Lower leg skin (tissue), 4 donors: Measurements from ENCODE around the gene LYPD3. TPM values are rescaled to one million over a fixed set of nuclear protein-coding genes. Genes with fewer than 3 reads are reported as not detected.

ENCODE experiments used
- DNase-seq, 2 donors: peaks; one replicate each; pipeline ENCODE4 v3.0.0-alpha.2; 2019; ENCODE audit warnings: low spot score in 2 of 2
- H3K4me3 ChIP-seq: fragments of 200-600 bp; sonication (generic); 2 replicates; pipeline ENCODE4 v1.5.1; 2017; ENCODE audit warnings: mild to moderate bottlenecking, low read depth; ENCODE audit not compliant: poor library complexity, severe bottlenecking
- POLR2A ChIP-seq, 2 donors: fragments of 450-650 bp; IDR thresholded peaks; one replicate each; pipeline ENCODE4 v1.6.1; 2016 to 2017; ENCODE audit warnings: antibody characterized with exemption in 2 of 2, mild to moderate bottlenecking in 1 of 2, moderate library complexity in 1 of 2
- WGBS, 2 donors: methylation state at CpG; one replicate each; pipeline ENCODE4 v1.1.5; 2018; 5-methylcytosine and 5-hydroxymethylcytosine counted together
- intact Hi-C: fragments of 100-400 bp; cut with DNase I; formaldehyde crosslinking; loops from one replicate; pipeline ENCODE4 v1.15.0; 2023; ENCODE audit warnings: low total_unique reads
- total RNA-seq, 4 donors: library from RNA; depleted of rRNA; stranded (reverse); fragments of >200 nt; gene quantifications; one replicate each; pipeline ENCODE4 v1.1.0, GENCODE V29; 2016
- TF ChIP-seq, protein P1 (sequence below), 3 donors: fragments of 450-650 bp; IDR thresholded peaks; one replicate each; pipeline ENCODE4 v1.5.1; 2016; ENCODE audit warnings: antibody characterized with exemption in 3 of 3, mild to moderate bottlenecking in 3 of 3, moderate library complexity in 2 of 3

The LYPD3 gene
- total RNA-seq, 4 donors from 2014 or later, result 344 to 549 (median 466) TPM

DNA sequence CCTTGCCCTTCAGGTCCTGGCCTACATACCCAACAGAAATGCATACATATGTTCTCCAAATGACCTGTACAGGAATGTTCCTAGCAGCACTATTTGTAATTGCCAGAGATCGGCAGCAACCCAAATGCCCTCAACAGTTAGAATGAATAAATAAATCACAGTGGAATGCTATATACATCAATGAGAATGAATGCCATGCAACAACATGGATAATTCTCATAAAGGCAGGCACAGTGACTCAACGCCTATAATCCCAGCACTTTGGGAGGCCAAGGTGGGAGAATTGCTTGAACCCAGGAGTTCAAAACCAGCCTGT, 32.1 kb downstream of the LYPD3 start:
- intact Hi-C loops, result no loop called here
- WGBS, 2 donors, result 63 to 72% methylated on average over 2 of the region's 2 CpGs

DNA sequence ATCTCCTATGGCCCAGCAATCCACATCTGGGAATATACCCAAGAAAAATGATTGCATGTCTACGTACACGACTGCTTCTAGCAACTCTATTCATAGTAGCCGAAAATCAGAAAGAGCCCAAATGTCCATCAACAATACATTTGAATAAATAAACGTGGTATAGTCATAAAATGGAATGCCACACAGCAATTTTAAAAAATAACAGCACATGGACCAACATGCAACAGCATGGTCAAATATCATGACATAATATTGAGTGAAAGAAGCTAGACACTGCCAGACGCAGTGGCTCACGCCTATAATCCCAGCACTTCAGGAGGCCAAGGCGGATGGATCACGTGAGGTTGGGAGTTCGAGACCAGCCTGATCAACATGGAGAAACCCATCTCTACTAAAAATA, 34.4 kb downstream of the LYPD3 start:
- no peak overlapping the region for H3K4me3 ChIP-seq
- intact Hi-C loops, result no loop called here
- WGBS, 2 donors, result 62 to 84% methylated on average over 9 of the region's 9 CpGs
- no peak for DNase-seq
- TF ChIP-seq POLR2A (IDR thresholded peaks at IDR 0.05), result no peak
- TF ChIP-seq, protein P1, sequence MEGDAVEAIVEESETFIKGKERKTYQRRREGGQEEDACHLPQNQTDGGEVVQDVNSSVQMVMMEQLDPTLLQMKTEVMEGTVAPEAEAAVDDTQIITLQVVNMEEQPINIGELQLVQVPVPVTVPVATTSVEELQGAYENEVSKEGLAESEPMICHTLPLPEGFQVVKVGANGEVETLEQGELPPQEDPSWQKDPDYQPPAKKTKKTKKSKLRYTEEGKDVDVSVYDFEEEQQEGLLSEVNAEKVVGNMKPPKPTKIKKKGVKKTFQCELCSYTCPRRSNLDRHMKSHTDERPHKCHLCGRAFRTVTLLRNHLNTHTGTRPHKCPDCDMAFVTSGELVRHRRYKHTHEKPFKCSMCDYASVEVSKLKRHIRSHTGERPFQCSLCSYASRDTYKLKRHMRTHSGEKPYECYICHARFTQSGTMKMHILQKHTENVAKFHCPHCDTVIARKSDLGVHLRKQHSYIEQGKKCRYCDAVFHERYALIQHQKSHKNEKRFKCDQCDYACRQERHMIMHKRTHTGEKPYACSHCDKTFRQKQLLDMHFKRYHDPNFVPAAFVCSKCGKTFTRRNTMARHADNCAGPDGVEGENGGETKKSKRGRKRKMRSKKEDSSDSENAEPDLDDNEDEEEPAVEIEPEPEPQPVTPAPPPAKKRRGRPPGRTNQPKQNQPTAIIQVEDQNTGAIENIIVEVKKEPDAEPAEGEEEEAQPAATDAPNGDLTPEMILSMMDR (IDR thresholded peaks at IDR 0.05), result no peak

More for the DNA sequence above, 32.1 kb downstream of the LYPD3 start:
- no peak for TF ChIP-seq POLR2A (IDR thresholded peaks at IDR 0.05)
- TF ChIP-seq, protein P1 (IDR thresholded peaks at IDR 0.05), result no peak
- H3K4me3 ChIP-seq, result no peak overlapping the region
- no peak for DNase-seq

DNA sequence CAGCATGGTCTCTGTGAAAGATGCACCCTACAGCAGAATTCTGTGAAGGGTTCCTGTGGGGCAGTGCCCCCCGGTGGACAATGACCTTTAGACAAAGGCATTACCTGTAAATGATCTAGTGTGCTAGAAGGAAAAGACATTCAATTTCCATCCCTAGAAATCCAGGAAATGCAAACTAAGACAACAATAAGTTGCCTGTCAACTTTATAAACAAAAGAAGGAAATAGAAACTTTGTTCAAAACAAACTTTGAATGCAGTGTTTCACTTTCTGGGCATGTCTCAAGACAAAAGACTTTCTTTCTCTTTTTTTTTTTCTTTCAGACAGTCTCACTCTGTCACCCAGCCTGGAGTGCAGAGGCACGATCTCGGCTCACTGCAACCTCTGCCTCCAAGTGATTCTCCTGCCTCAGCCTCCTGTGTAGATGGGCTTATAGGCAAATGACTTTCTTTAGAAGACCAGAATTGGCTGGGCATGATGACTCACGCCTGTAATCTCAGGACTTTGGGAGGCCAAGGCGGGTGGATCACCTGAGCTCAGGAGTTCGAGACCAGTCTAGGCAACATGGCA, 35.2 kb downstream of the LYPD3 start:
- no peak overlapping the region for H3K4me3 ChIP-seq
- WGBS, 2 donors, result 34 to 63% methylated on average over 6 of the region's 6 CpGs
- no peak for DNase-seq
- TF ChIP-seq, protein P1 (IDR thresholded peaks at IDR 0.05), result no peak
- no peak for TF ChIP-seq POLR2A (IDR thresholded peaks at IDR 0.05)
- intact Hi-C loops, result no loop called here

DNA sequence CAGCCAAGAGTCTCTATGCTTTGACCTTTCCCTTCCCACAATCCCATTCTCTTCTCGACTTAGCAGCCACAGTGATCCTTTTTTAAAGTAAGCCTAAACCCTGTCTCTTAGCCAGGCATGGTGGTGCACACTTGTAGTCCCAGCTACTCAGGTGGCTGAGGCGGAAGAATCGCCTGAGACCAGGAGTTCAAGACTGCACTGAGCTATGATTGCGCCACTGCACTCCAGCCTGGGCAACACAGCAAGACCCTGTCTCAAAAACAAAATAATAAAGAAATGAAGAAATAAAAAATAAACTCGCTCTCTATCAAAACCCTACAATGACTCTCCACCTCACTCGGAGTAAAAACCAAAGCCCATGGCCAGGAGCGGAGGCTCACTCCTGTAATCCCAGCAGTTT, 36.0 kb downstream of the LYPD3 start:
- DNase-seq, result no peak
- 86 to 92% methylated on average over 7 of the region's 7 CpGs for WGBS, 2 donors
- intact Hi-C loops, result no loop called here

DNA sequence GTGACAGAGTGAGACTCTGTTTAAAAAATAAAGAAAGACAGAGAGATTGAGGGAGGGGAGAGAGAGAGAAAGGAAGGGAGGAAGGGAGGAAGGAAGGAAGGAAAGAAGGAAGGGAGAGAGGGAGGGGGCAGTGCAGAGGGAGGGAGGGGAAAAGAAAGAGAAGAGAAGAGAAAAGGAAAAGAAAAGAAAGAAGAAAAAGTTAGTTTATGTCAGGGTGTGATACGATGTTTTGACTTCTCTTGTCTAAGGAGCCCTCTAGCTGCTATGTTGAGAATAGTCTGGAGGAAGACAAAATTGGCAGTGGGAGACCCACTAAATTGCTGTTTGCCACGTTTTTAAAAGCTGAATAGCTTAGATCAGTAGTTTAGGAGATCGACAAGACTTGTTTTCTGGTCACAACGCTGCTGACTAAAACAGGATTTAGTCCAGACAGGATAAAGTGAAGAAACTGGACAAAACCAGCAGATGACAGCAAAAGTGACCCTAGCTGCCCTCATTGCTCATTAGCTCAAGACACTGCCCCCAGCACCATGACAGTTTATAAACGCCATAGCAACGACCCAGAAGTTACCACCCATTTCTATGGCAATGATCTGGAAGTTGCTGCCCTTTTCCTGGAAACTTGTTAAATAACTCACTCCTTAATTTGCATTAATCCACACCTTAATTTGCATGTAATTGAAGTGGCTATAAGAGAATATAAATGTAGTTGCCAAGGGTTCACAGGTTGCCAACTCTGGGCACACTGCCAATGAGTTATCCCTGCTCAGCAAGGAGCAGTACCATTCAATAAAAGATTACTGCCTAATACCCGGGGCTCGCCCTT, 39.6 kb downstream of the LYPD3 start:
- TF ChIP-seq, protein P1 (IDR thresholded peaks at IDR 0.05), result no peak
- no peak for TF ChIP-seq POLR2A (IDR thresholded peaks at IDR 0.05)
- DNase-seq, result no peak
- intact Hi-C loops, result no loop called here
- WGBS, 2 donors, result 12 to 20% methylated on average over 8 of the region's 8 CpGs
- no peak overlapping the region for H3K4me3 ChIP-seq

More for the DNA sequence above, 36.0 kb downstream of the LYPD3 start:
- no peak overlapping the region for H3K4me3 ChIP-seq
- TF ChIP-seq, protein P1 (IDR thresholded peaks at IDR 0.05), result no peak
- TF ChIP-seq POLR2A (IDR thresholded peaks at IDR 0.05), result no peak
